ENCODE measurements around the gene PIP4P1. TPM values are rescaled to one million over a fixed set of nuclear protein-coding genes. Genes with fewer than 3 reads are reported as not detected.
"Not testable (repeated sequence)": the region's sequence is repeated elsewhere in the genome, so short reads cannot be mapped to it uniquely, and the experiment has no call there.

Gene PIP4P1
- 18.7 and 23.4 TPM in 2 replicates for total RNA-seq

GRCh38 chr14:20461225-20462141 lies at the start of gene PIP4P1:
Gene PIP4P1 (minus strand): TSS chr14:20461434. CDS start chr14:20461325, 109 bp downstream.
- DNase-seq (ENCODE audit: low read depth in 2 of 2): peak; percentile 100

DNA sequence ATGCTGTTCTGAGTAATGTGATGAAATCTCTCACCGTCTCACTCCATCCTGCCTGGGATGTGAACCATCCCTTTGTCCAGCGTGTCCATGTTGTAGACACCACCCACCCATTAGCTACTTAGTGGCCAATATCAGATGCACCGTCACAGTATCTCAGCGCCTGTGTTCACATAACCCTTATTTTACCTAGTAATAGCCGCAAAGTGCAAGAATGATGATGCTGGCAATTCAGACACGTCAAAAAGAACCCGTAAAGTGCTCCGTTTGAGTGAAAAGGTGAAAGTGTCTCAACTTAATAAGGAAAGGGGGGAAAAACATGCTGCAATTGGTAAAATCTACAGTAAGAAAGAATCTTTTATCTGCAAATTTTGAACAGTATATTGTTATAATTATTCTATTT lies 47.1 kb upstream of the PIP4P1 start:
- DNase-seq (ENCODE audit: low read depth in 2 of 2): no peak

GRCh38 chr14:20507537-20507936 lies 46.3 kb upstream of the PIP4P1 start:
- not testable (repeated sequence) for DNase-seq (ENCODE audit: low read depth in 2 of 2)

GRCh38 chr14:20506752-20507151 lies 45.5 kb upstream of the PIP4P1 start:
- not testable (repeated sequence) for DNase-seq (ENCODE audit: low read depth in 2 of 2)

DNA sequence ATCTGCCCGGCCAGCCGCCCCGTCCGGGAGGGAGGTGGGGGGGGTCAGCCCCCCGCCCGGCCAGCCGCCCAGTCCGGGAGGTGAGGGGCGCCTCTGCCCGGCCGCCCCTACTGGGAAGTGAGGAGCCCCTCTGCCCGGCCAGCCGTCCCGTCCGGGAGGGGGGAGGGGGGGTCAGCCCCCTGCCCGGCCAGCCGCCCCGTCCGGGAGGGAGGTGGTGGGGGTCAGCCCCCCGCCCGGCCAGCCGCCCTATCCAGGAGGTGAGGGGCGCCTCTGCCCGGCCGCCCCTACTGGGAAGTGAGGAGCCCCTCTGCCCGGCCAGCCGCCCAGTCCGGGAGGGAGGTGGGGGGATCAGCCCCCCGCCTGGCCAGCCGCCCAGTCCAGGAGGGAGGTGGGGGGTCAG lies 45.0 kb upstream of the PIP4P1 start:
- not testable (repeated sequence) for DNase-seq (ENCODE audit: low read depth in 2 of 2)

- DNase-seq (ENCODE audit: low read depth in 2 of 2): peak in 1 of 2 donors; percentile 70
Measured at GRCh38 chr14:20503898-20504297, 42.7 kb upstream of the PIP4P1 start.

DNA sequence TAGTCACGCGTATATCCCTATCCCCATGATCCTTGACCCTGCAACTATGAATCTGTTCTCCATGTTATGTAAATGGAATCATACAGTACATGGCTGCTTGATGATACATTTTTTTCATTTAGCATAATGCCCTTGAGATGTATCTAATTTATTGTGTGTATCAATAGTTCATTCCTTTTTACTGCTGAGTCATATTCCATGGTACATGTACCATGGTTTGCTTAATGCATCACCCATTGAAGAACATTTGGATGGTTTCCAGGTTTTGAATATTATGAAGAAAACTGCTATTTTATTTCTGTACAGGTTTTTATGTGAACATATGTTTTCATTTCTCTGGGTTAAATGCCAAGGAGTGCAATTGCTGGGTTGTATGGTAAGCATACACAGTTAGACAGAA lies 40.1 kb upstream of the PIP4P1 start:
- DNase-seq (ENCODE audit: low read depth in 2 of 2): peak; percentile 64 to 71

GRCh38 chr14:20499881-20500280 lies 38.6 kb upstream of the PIP4P1 start:
- DNase-seq (ENCODE audit: low read depth in 2 of 2): no peak

DNA sequence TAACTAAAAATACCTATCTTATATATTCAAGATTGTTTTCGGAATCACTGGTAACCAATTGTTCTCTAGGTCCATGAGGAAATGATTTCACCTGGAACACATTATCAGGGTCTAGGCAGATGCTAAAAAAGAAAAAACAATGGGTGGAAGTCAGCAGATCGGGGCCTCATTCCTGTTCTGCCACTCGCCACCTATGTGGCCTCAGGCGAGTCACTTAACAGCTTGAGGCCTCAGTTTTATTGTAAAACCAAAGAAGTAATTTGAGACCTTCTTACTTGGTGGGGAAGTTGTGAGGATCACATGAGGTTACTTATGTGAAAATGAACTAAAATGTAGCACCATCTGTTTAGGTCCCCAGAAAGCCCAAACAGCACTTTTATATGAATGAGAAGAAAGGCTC lies 37.9 kb upstream of the PIP4P1 start:
- DNase-seq (ENCODE audit: low read depth in 2 of 2): peak; percentile 74 to 82

- no peak for DNase-seq (ENCODE audit: low read depth in 2 of 2)
Measured at GRCh38 chr14:20498622-20499021, 37.4 kb upstream of the PIP4P1 start.

GRCh38 chr14:20494935-20495766 lies 33.9 kb upstream of the PIP4P1 start:
- peak; percentile 56 to 62 for DNase-seq (ENCODE audit: low read depth in 2 of 2)

- DNase-seq (ENCODE audit: low read depth in 2 of 2): no peak
Measured at GRCh38 chr14:20493634-20494033, 32.4 kb upstream of the PIP4P1 start.

DNA sequence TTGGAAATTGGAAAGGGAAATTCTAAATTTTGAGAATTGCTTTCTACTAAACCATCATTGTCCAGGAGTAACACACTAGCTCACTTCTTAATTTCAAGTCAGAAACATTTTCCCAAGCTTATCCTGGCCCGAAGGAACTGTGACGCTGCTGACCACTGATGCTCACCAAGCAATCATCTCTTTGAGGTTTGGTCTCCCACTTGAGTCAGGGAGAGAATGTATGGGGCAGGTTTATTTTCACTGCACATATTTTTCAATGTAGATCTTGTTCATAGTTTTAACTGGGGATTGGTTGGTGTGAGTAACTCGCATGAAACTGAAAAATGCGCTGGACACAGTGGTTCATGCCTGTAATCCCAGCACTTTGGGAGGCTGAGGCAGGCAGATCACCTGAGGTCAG lies 31.3 kb upstream of the PIP4P1 start:
- no peak for DNase-seq (ENCODE audit: low read depth in 2 of 2)

DNA sequence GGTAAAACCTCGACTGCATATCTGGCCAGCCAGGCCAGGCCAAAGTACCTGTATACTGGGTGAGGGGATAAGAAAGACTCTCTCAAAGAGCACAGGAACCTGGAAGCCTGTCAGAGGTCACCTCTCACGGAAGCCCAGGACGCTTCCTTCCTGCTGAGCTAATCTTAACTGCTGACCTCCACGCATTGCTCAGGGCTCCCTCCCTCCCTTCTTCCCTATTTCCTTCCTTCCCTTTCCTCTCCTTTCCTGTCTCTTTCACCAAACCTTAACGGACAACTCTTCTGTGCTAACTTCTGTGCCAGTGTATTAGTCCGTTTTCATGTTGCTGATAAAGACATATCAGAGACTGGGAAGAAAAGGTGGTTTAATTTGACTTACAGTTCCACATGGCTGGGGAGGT lies 29.3 kb upstream of the PIP4P1 start:
- no peak for DNase-seq (ENCODE audit: low read depth in 2 of 2)

- DNase-seq (ENCODE audit: low read depth in 2 of 2): no peak
Measured at GRCh38 chr14:20489093-20489994, 28.1 kb upstream of the PIP4P1 start.

- no peak for DNase-seq (ENCODE audit: low read depth in 2 of 2)
Measured at GRCh38 chr14:20487396-20487725, 26.1 kb upstream of the PIP4P1 start.

DNA sequence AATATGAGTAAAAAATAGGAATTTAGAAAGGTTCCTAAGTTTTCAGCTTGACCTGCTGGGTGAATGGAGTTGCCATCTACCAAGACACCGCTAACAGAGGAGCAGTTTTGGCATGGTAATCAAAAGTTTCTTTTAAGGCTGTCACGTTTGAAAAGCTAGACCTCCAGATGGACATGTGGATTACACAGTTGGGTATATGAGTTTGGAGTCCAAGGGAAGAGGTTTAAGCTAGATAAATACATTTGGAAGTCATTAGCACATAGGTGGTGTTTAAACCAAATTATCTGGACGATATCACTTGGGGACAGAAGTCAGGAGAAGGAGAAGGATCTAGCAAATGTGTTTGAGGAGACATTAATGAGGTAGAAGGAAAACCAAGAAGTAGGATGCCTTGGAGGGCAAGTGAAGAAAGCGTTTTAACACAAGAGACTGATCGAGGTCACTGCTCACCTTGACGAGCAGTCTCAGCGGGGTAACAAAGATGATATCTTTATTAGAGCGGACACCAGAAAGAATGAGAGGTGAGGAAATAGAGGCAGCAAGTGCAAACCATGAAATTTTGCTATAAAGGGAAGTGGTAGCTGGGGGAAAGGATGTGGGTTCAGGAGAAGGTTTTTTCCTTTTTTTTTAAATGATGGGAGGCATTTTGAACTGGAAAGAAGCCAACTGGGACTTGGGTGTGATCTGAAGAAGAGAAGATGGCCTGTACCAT lies 25.6 kb upstream of the PIP4P1 start:
- DNase-seq (ENCODE audit: low read depth in 2 of 2): no peak

DNA sequence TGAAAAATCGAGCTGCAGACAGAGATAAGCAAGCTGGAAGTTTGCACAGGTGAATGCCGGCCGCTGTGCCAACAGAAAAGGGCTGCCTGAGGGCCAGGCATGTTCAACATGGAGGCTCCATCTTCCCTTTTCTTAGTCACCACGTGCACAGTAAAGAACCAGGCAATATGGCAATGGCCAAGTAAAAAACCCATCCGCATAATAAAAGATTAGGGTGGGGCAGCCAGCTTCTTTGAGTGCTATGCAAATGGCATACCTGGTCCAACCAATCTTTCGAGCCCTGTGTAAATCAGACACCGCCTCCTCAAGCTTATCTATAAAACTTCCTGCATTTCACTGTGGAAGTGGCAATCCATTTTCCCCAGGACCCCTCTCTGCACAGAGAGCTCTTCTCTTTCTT lies 24.7 kb upstream of the PIP4P1 start:
- DNase-seq (ENCODE audit: low read depth in 2 of 2): no peak

- DNase-seq (ENCODE audit: low read depth in 2 of 2): no peak
Measured at GRCh38 chr14:20482382-20482781, 21.1 kb upstream of the PIP4P1 start.

DNA sequence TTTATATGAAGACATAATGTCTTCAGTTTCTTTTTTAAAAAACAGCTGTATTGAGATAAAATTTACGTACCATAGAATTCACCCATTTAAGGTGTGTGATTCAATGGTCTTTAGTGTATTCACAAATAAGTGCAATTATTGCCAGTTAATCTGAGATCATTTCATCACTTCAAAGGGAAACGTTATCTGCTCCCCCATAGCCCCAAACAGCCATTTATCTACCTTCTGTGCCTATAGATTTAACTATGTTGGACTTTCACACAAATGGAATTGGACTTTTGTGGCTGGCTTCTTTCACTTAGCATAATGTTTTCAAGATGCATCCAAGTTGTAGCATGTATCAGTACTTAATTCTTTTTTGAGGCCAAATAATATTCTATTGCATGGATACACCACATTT lies 17.7 kb upstream of the PIP4P1 start:
- DNase-seq (ENCODE audit: low read depth in 2 of 2): no peak

Data from lung microvascular endothelial cell (primary cell).